Sigmoid colon (tissue), 7 donors: ENCODE measurements around the gene CNTLN. TPM values are rescaled to one million over a fixed set of nuclear protein-coding genes. Genes with fewer than 3 reads are reported as not detected.
"Not testable (repeated sequence)": the region's sequence is repeated elsewhere in the genome, so short reads cannot be mapped to it uniquely, and the experiment has no call there.

Source experiments
- DNase-seq: peaks from one replicate; pipeline ENCODE4 v3.0.0-alpha.2; 2019
- H3K27ac ChIP-seq, 4 donors: fragments of 200-600 bp; sonication (generic); one replicate each; pipeline ENCODE4 v1.5.1; 2016 to 2019; ENCODE audit warnings: mild to moderate bottlenecking in 1 of 4
- H3K27me3 ChIP-seq, 3 donors: fragments of 200-600 bp; sonication (generic); one replicate each; pipeline ENCODE4 v1.5.1; 2019; ENCODE audit warnings: mild to moderate bottlenecking in 1 of 3
- H3K36me3 ChIP-seq, 4 donors: fragments of 200-600 bp; sonication (generic); one replicate each; pipeline ENCODE4 v1.5.1; 2016 to 2019
- H3K4me1 ChIP-seq, 4 donors: fragments of 200-600 bp; sonication (generic); one replicate each; pipeline ENCODE4 v1.5.1; 2017 to 2019
- H3K4me3 ChIP-seq, 4 donors: fragments of 200-600 bp; sonication (generic); one replicate each; pipeline ENCODE4 v1.5.1; 2017 to 2019; ENCODE audit warnings: mild to moderate bottlenecking in 2 of 4, moderate library complexity in 1 of 4
- H3K9me3 ChIP-seq, 4 donors: fragments of 200-600 bp in 3 of 4; sonication (generic) in 3 of 4; one replicate each; pipeline versions ENCODE4 v1.5.1 to v1.6.1; 2013 to 2019
- EP300 ChIP-seq, 4 donors: sonication (generic); formaldehyde crosslinking; IDR thresholded peaks; one replicate each; pipeline ENCODE4 v1.6.1; 2017; ENCODE audit warnings: antibody characterized with exemption in 4 of 4
- POLR2A ChIP-seq, 2 donors: fragments of 450-650 bp; IDR thresholded peaks; one replicate each; pipeline ENCODE4 v1.6.1; 2016; ENCODE audit warnings: antibody characterized with exemption in 2 of 2, mild to moderate bottlenecking in 2 of 2, moderate library complexity in 2 of 2
- POLR2AphosphoS5 ChIP-seq, 4 donors: sonication (generic); formaldehyde crosslinking; IDR thresholded peaks; one replicate each; pipeline ENCODE4 v1.6.1; 2017; ENCODE audit warnings: antibody characterized with exemption in 4 of 4
- WGBS, 2 donors: extraction: QIAGEN DNeasy Blood & Tissue Kit; methylation state at CpG; one replicate each; pipeline ENCODE4 v1.1.7; 2013; 5-methylcytosine and 5-hydroxymethylcytosine counted together
- intact Hi-C: fragments of 100-400 bp; cut with DNase I; formaldehyde crosslinking; loops from one replicate; pipeline ENCODE4 v1.15.1; 2023
- polyA plus RNA-seq, 3 donors: library from polyadenylated mRNA; stranded (reverse); fragments of 200-250 nt; gene quantifications; one replicate each; pipeline ENCODE4 v1.2.3, GENCODE V29; 2013
- total RNA-seq, 4 donors: library from RNA; depleted of rRNA; stranded (reverse); fragments of >200 nt; gene quantifications; one replicate each; pipeline ENCODE4 v1.1.0, GENCODE V29; 2016
- TF ChIP-seq, protein P1 (sequence below), 4 experiments: fragments of 450-650 bp in 3 of 4; fragments of 200-600 bp in 1 of 4; IDR thresholded peaks; one replicate each; pipeline ENCODE4 v1.5.1; 2016 to 2019; ENCODE audit warnings: antibody characterized with exemption in 4 of 4, mild to moderate bottlenecking in 3 of 4, moderate library complexity in 2 of 4
- donor health status: healthy with polysubstance abuse.
- donor health status: Bipolar disorder and iron deficiency.
- donor health status: healthy.

The CNTLN gene
- total and polyA plus RNA-seq, 7 donors = 0.92 to 22.4 (median 12.1) TPM

DNA sequence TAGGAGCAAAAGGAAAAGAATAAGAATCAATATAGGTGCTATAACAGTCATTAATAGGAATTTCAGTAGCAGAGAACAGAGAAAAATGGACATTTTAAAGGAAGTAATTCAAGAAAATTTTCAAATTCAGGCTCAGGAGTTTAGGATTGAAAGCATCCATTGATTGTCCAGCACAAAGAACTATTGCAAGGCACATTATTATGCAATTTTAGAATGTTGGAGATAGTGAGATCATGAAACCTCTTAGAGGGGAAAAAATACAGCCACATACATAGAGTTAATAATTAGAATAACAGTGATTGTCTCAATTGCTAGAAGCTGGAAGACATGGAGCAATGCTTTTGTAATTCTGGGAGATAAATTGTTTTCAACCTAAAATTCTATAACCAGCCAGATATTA, 31.5 kb downstream of the CNTLN start:
- no peaks in the 10 kb centered on the region for H3K27me3 ChIP-seq
- H3K4me1 ChIP-seq = no peaks in the 10 kb centered on the region
- H3K4me3 ChIP-seq = no peak overlapping the region
- intact Hi-C loops = no loop called here
- no peaks in the 10 kb centered on the region for H3K36me3 ChIP-seq
- TF ChIP-seq EP300 (IDR thresholded peaks at IDR 0.05) (no peak), POLR2A (IDR thresholded peaks at IDR 0.05) (no peak), POLR2AphosphoS5 (IDR thresholded peaks at IDR 0.05) (no peak)
- TF ChIP-seq, protein P1, sequence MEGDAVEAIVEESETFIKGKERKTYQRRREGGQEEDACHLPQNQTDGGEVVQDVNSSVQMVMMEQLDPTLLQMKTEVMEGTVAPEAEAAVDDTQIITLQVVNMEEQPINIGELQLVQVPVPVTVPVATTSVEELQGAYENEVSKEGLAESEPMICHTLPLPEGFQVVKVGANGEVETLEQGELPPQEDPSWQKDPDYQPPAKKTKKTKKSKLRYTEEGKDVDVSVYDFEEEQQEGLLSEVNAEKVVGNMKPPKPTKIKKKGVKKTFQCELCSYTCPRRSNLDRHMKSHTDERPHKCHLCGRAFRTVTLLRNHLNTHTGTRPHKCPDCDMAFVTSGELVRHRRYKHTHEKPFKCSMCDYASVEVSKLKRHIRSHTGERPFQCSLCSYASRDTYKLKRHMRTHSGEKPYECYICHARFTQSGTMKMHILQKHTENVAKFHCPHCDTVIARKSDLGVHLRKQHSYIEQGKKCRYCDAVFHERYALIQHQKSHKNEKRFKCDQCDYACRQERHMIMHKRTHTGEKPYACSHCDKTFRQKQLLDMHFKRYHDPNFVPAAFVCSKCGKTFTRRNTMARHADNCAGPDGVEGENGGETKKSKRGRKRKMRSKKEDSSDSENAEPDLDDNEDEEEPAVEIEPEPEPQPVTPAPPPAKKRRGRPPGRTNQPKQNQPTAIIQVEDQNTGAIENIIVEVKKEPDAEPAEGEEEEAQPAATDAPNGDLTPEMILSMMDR (IDR thresholded peaks at IDR 0.05) = no peak
- H3K9me3 ChIP-seq = no peaks in the 10 kb centered on the region
- DNase-seq = no peak
- H3K27ac ChIP-seq = no peak overlapping the region

DNA sequence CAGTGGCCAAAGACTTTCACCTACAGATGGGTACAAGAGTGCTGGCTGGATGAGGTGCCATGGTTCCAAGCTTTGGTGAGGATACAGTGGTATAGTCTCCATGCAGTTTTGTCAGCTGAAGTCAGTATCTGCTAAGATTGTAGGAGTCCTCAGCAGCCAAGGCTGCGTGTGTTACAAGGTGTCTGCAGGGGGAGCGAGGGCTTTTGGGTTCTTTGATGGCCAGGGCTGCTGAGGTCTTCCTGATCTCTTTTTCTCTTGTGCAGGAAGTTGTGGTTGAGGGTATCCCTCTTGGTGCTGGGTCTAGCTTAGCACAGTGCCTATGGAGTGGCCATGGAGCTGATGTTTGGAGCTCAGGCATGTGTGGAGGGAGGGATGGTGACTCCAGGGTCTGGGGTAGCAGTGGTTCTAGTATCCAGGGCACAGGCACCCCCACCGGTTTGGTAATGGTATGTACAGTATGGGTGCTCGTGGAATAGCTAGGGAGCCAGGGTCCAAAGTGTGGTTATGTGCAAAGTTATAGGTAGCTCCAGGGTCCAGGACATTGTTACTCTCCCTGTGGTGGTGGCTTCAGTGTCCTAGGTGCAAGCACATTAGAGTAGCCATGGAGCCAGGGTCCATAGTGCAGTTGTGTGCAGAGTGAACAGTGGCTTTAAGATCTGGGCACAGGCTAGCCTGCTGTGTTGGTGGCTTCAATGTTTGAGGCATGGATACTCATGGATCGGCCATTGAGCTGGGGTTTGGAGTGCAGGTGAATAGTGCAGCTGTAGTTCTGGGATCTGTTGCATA, 36.7 kb downstream of the CNTLN start:
- intact Hi-C loops = no loop called here
- no peaks in the 10 kb centered on the region for H3K9me3 ChIP-seq

DNA sequence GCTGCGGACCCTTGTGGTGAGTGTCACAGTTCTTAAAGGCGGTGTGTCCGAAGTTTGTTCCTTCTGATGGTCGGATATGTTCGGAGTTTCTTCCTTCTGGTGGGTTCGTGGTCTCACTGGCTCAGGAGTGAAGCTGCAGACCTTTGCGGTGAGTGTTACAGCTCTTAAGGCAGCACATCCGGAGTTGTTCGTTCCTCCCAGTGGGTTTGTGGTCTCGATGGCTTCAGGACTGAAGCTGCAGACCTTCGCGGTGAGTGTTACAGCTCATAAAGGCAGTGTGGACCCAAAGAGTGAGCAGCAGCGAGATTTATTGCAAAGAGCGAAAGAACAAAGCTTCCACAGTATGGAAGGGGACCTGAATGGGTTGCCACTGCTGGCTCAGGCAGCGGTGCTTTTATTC, 42.7 kb downstream of the CNTLN start:
- H3K27me3 ChIP-seq, H3K4me3 ChIP-seq, H3K36me3 ChIP-seq, DNase-seq, H3K4me1 ChIP-seq, H3K27ac ChIP-seq, H3K9me3 ChIP-seq, intact Hi-C loops: not testable (repeated sequence)
- 96 to 97% methylated on average over 15 of the region's 15 CpGs for WGBS, 2 donors

More for the DNA sequence above, 36.7 kb downstream of the CNTLN start:
- DNase-seq = no peak
- no peak overlapping the region for H3K4me3 ChIP-seq
- H3K4me1 ChIP-seq = no peaks in the 10 kb centered on the region
- H3K36me3 ChIP-seq = no peaks in the 10 kb centered on the region
- TF ChIP-seq POLR2A (IDR thresholded peaks at IDR 0.05) (no peak), POLR2AphosphoS5 (IDR thresholded peaks at IDR 0.05) (no peak), EP300 (IDR thresholded peaks at IDR 0.05) (no peak)
- TF ChIP-seq, protein P1 (IDR thresholded peaks at IDR 0.05) = no peak
- no peak overlapping the region for H3K27ac ChIP-seq
- 80 to 93% methylated on average over 5 of the region's 5 CpGs for WGBS, 2 donors
- H3K27me3 ChIP-seq = no peaks in the 10 kb centered on the region

DNA sequence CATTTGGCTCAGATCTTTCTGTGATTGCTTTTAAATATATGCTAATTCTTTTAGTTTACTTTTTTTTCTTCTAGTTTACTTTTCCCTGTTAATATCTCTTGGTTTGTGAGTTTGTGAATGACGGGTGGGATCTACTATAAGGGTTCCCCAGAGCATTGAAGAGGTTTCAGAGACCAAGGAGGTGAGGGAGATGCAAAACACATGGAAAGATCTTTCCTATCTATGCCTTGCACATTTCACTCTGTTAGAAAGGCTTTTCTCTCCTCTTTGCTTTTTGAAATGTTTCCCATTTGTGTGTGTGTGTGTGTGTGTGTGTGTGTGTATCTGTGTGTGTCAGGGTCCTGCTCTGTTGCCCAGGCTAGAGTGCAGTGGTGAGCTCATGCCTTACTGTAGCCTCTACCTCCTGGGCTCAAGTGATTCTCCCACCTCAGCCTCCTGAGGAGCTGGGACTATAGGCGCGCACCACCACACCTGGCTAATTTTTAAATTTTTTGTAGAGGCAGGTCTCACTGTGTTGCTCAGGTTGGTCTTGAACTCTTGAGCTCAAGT, 50.7 kb downstream of the CNTLN start:
- Histone ChIP-seq H3K4me3 (no peak overlapping the region), H3K9me3 (no peaks in the 10 kb centered on the region), H3K27ac (no peak overlapping the region), H3K36me3 (no peaks in the 10 kb centered on the region), H3K4me1 (peaks cover 0 to 6% (median 0%) of the 10 kb centered on the region in 4 donors), H3K27me3 (no peaks in the 10 kb centered on the region)
- TF ChIP-seq POLR2A (IDR thresholded peaks at IDR 0.05) (no peak), POLR2AphosphoS5 (IDR thresholded peaks at IDR 0.05) (no peak), EP300 (IDR thresholded peaks at IDR 0.05) (no peak)
- TF ChIP-seq, protein P1 (IDR thresholded peaks at IDR 0.05) = no peak
- DNase-seq = no peak
- 88 to 94% methylated on average over 3 of the region's 3 CpGs for WGBS, 2 donors
- intact Hi-C loops = no loop called here

DNA sequence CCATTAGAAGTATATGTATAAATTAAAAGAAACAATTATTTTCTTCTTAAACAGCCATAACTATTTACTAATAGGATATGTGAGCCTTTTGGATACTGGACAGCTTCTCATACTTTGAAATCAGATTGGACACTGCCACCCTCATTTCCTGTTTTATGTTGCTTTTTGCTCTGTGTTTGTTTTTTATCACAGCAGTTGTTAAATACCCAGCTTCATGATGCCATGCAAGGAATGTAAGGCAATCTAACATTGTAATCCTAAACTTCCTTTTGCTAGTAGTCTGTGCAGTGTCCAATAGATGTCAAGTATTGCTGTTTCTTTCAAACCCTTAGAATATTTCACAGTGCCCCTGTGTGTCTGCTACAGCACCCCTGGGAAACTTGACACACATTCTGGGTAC, 56.2 kb downstream of the CNTLN start:
- TF ChIP-seq EP300 (IDR thresholded peaks at IDR 0.05) (no peak), POLR2A (IDR thresholded peaks at IDR 0.05) (no peak), POLR2AphosphoS5 (IDR thresholded peaks at IDR 0.05) (no peak)
- TF ChIP-seq, protein P1 (IDR thresholded peaks at IDR 0.05) = no peak
- no peaks in the 10 kb centered on the region for H3K27me3 ChIP-seq
- no peak overlapping the region for H3K4me3 ChIP-seq
- DNase-seq = no peak
- no peaks in the 10 kb centered on the region for H3K36me3 ChIP-seq
- H3K9me3 ChIP-seq = no peaks in the 10 kb centered on the region
- H3K27ac ChIP-seq = no peak overlapping the region
- peaks cover 0 to 12% (median 2%) of the 10 kb centered on the region in 4 donors for H3K4me1 ChIP-seq
- intact Hi-C loops = no loop called here
